ENCODE data around the gene TMEM169.

DNA sequence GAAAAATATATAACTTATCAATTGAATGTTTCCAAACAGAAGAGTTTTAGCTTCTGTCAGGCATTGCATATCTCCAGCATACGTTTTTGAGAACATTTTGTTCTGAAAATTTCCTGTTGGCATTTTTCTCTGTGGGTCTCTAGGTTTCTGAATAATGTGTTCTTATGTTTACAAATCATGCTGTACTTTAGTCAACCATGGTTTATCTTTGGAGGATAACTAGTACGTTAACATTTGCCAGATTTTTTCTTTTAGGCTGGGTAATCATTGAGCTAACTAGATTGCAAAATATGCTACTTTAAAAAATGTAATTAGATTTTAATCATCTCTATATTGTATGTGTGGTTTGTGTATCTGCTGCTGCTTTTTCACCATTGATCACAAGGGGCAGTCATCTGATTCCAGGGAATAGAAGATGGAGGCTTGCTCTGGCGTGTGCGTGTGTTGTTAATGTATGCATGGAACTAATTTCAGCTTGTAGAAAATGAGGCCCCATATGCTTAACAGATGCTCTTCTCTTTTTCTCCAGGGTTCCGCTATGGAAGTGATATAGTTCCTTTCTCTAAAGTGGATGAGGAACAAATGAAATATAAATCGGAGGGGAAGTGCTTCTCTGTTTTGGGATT, 48.7 kb downstream of the TMEM169 start:
- TF ChIP-seq SIN3A (IDR thresholded peaks at IDR 0.05; ENCODE audit: borderline replicate concordance, insufficient read depth, low read depth, low read length) (no peak), POLR2AphosphoS5 (IDR thresholded peaks at IDR 0.05; ENCODE audit: low read depth, low read length) (no peak), TCF7L2 (IDR thresholded peaks at IDR 0.05; ENCODE audit: low read depth, low read length) (no peak)
- TF ChIP-seq, protein P1, sequence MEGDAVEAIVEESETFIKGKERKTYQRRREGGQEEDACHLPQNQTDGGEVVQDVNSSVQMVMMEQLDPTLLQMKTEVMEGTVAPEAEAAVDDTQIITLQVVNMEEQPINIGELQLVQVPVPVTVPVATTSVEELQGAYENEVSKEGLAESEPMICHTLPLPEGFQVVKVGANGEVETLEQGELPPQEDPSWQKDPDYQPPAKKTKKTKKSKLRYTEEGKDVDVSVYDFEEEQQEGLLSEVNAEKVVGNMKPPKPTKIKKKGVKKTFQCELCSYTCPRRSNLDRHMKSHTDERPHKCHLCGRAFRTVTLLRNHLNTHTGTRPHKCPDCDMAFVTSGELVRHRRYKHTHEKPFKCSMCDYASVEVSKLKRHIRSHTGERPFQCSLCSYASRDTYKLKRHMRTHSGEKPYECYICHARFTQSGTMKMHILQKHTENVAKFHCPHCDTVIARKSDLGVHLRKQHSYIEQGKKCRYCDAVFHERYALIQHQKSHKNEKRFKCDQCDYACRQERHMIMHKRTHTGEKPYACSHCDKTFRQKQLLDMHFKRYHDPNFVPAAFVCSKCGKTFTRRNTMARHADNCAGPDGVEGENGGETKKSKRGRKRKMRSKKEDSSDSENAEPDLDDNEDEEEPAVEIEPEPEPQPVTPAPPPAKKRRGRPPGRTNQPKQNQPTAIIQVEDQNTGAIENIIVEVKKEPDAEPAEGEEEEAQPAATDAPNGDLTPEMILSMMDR (IDR thresholded peaks at IDR 0.05): peak; percentile 15; the same call in 1 of the 2 replicates
- TF ChIP-seq, protein P2, sequence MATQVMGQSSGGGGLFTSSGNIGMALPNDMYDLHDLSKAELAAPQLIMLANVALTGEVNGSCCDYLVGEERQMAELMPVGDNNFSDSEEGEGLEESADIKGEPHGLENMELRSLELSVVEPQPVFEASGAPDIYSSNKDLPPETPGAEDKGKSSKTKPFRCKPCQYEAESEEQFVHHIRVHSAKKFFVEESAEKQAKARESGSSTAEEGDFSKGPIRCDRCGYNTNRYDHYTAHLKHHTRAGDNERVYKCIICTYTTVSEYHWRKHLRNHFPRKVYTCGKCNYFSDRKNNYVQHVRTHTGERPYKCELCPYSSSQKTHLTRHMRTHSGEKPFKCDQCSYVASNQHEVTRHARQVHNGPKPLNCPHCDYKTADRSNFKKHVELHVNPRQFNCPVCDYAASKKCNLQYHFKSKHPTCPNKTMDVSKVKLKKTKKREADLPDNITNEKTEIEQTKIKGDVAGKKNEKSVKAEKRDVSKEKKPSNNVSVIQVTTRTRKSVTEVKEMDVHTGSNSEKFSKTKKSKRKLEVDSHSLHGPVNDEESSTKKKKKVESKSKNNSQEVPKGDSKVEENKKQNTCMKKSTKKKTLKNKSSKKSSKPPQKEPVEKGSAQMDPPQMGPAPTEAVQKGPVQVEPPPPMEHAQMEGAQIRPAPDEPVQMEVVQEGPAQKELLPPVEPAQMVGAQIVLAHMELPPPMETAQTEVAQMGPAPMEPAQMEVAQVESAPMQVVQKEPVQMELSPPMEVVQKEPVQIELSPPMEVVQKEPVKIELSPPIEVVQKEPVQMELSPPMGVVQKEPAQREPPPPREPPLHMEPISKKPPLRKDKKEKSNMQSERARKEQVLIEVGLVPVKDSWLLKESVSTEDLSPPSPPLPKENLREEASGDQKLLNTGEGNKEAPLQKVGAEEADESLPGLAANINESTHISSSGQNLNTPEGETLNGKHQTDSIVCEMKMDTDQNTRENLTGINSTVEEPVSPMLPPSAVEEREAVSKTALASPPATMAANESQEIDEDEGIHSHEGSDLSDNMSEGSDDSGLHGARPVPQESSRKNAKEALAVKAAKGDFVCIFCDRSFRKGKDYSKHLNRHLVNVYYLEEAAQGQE (IDR thresholded peaks at IDR 0.05; ENCODE audit: insufficient read depth in 1 of 2, low read depth in 2 of 2, low read length in 1 of 2): no peak

All from Panc1 (cell line).